HG02885 (cell line): ENCODE data around the gene BMPR1A.
"Not testable (repeated sequence)": the region's sequence is repeated elsewhere in the genome, so short reads cannot be mapped to it uniquely, and the experiment has no call there.

ENCODE experiments used
- ATAC-seq: cut with Tn5 transposase; IDR thresholded peaks from one replicate; pipeline ENCODE4 v1.9.1; 2021; ENCODE audit warnings: mild to moderate bottlenecking; ENCODE audit not compliant: unreplicated experiment, poor library complexity

Gene BMPR1A

GRCh38 chr10:86946213-86947155, 190.1 kb downstream of the BMPR1A start:
- ATAC-seq = no peak

DNA sequence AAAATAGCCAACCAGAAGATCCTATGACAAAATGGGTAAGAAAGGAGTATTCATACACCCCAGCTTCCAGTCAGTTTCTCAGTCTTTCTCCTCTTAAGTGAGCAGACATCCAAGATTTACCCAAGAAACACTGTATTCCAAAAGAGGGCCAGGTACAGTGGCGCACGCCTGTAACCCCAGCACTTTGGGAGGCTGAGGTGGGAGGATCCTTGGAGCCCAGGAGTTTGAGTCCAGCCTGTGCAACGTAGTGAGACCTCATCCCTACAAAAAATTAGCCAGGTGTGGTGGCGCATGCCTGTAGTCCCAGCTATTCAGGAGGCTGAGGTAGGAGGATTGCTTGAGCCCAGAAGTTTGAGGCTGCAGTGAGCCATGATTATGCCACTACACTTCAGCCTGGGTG, 191.4 kb downstream of the BMPR1A start:
- not testable (repeated sequence) for ATAC-seq

DNA sequence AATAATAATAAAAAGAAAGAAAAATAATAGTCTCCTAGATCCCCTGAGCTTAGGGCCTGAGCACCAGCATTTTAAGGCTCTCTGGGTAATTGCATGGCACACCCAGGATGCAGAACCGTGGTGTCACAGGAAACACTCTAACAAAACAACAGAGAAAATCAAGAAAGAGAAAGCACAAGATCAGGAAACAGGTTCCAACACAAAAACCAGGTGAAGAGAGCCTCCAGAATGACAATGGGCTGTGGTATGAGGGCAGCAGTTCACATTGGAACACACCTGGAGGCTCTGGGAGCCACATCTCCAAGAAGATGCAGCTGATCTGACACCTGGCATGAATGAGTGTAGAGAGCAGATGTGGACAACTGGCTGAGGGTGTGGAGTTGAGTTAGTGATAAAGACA, 193.9 kb downstream of the BMPR1A start:
- no peak for ATAC-seq

DNA sequence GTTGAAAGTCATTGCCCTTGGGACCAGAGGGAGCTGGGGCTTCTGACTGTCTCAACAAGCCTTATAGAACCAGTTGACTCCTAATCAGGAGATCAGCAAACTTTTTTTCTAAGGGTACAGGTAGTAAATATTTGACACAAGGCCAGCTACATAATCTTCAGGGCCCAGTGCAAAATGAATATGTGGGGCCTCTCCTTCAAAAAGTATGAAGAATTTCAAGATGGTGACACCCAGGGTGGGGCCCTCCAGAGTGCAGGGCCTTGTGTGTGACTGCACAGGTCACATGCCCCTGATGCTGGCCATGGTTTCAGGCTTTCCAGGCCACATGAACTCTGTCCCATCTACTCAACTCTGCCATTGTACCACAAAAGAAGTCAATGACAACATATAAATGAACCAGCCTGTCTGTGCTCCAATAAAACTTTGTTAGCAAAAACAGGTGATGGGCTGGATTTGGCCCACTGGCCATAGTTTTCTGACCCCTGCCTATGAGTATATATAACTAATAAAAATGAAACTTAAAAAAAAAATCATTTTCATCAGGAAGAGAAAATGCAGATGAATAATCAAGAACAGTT, 194.9 kb downstream of the BMPR1A start:
- ATAC-seq = no peak

GRCh38 chr10:86952106-86952505, 195.7 kb downstream of the BMPR1A start:
- ATAC-seq = no peak

- not testable (repeated sequence) for ATAC-seq
Observed at GRCh38 chr10:86952697-86953096, 196.3 kb downstream of the BMPR1A start.

- no peak for ATAC-seq
Observed at GRCh38 chr10:86953747-86954680, 197.6 kb downstream of the BMPR1A start.

DNA sequence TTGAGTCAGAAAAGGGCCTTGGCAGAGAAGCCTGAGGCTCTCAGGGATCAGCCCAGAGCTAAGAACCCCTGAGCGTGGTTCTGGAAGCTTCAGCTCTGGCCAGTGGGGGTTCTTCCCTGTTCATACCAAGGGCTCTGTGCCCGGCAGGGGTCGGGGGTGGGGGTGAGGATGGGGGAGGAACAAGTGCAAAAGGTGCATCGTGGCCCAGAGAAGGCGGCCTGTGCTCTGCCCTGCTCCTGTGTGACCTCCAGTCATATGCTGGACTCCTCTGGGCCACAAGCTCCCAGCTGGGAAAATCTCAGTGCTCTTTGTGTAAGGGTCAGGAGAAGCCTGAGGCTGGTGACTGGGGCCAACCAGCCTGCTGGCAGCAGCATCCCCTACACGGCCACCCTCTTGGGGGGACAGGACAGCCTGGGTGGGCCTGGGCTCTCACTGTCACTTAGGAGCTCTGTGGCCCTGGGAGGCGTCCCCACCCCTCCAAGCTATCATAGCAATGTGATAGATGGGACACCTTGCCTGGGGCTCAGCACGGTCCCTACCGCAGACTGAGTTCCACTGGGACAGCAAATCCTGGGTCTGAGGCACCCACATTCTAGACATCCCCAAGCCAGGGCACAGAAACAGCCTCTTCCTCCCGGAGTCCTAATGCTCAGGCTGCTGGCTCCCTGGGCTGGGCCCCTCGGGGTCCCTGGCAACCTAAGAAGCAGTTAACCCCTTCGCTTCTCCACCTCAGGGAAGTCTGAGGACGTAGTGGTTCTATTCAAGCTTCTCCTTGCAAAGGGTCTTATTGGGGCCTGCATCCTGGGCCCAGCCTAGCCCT, 198.5 kb downstream of the BMPR1A start:
- no peak for ATAC-seq

GRCh38 chr10:86955501-86956194, 199.2 kb downstream of the BMPR1A start:
- ATAC-seq = no peak

GRCh38 chr10:86956195-86956847, 199.9 kb downstream of the BMPR1A start:
- no peak for ATAC-seq

GRCh38 chr10:86956848-86957448, 200.5 kb downstream of the BMPR1A start:
- no peak for ATAC-seq

DNA sequence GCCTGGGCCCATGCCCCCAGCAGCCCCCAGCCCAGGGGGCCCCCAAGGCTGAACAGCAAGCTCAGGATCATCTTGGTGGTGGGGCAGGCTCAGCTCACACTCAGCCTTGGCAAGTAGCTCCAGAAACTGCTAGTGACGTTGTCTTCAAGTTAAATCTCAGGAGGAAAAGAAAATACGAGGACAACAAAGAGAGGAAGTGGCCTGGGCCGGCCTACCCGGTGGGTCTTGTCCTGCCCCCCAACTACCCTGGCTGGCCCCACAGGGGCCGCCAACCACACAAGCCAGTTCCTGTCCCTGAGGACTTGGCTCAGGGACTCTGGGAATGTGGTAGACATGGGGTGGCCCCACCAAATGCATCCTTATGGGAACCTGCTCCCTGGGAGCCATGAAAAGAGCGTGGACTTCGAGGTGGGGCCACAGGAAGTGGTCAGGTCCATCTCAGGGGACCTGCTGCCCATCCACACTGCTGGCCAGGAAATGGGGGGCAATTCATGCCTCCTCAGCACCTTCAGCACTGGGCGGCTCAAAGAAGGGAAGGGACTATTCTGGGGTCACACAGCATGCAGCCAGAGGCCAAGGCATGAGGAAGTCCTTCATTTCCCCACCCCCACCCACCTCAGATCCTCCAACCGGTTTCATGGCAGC, 201.2 kb downstream of the BMPR1A start, which contains the start of gene MMRN2:
TSS of gene MMRN2 (minus strand) at position 145 of the 645 bp plus-strand sequence. CDS start at position 71, 74 bp downstream.
- no peak for ATAC-seq

DNA sequence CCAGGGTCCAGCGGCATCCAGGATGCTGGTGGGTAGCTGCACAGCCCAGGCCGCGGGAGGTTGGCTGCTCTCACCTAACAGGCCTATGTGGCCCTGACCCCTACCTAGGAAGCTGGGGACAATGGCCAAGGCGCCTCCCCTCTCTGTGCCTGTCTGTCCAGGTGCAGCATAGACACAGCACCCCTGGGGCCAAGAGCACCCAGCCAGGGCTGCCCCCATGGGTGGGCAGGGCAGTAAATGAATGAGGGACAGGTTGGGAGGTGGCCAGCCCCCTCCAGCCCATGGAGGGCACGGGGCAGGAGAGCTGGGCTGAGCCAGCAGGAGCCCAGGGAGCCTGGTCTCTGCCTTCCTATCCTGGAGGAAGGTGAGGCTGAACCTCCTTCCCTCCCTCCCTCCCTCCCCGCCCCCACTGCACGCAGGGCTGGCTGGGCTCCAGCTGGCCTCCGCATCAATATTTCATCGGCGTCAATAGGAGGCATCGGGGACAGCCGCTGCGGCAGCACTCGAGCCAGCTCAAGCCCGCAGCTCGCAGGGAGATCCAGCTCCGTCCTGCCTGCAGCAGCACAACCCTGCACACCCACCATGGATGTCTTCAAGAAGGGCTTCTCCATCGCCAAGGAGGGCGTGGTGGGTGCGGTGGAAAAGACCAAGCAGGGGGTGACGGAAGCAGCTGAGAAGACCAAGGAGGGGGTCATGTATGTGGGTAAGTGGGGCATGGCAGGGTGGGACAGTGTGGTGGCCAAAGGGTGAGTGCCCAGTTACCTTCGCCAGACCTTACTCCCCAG, 201.9 kb downstream of the BMPR1A start, which contains the start of gene SNCG:
TSS of gene SNCG (plus strand) at position 484 of the 785 bp plus-strand sequence. CDS start at position 583, 99 bp downstream.
- ATAC-seq = no peak

DNA sequence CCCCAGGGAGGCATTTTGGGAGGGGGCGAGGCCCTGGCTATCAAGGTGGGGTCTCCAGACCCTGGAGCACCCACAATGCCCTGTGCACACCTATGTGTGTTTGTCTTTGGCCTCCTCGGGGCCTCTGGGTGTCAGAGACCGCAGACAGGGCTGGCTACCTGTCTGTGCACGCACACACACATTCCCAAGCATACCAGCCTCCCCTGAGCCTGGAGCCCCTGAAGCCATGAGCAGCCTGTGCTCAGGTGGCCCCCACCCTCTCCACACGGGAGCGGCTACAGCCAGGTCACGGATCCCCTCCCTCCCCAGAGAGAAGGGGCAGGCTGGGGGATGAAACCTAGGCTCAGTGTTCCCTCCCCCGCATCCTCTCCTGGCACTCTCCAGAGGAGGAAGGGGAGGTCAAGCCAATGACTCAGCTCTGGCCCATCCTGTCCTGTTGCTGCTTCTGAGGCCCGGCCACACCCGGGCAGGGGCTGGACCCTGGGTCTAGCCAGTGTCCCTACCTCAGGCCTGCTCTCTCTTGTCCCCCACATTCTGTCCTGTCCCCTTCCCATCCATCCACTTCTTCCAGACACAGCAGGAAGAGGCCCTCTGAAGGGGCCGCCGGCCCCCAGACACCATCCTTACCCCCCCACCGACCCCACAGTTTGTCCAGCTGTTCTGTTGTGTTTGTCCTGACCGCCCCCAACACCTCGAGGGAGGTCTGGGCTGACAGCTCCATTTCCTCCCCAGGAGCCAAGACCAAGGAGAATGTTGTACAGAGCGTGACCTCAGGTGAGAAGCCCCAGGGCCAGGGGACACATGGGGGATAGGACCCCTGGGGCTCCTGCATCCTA, 202.7 kb downstream of the BMPR1A start:
- ATAC-seq = no peak

DNA sequence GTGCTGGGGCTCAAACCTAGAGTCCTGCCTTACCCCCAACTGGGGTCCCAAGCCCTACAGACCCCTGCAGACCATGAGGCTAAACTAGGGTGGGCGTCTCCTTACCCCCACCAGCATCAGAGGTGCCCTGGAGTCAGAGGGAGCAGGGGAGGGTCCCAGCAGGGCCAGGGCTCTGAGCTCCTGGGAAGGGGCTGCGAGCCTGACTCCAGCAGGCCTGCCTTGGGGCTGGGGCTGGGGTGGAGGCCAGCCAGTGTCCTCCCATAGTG, 203.3 kb downstream of the BMPR1A start:
- no peak for ATAC-seq
